GM18498 (cell line): ENCODE measurements around the gene CYP17A1.

Experiments used
- ATAC-seq: cut with Tn5 transposase; IDR thresholded peaks from one replicate; pipeline ENCODE4 v1.9.1; 2021; ENCODE audit warnings: mild to moderate bottlenecking, moderate library complexity; ENCODE audit not compliant: unreplicated experiment

Gene CYP17A1

DNA sequence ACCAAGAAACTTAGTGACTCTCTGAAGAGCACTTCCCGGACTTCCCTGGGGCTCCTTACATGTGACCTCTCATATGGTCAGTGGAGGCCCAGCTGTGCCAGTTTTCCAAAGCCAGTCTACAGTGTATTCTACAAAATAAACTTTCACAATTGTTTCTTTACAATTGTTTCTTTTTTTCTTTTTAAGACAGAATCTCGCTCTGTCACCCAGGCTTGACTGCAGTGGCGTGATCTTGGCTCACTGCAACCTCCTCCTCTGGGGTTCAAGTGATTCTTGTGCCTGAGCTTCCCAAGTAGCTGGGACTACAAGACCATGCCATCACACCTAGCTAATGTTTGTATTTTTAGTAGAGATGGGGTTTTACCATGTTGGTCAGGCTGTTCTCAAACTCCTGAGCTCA lies 25.9 kb downstream of the CYP17A1 start:
- no peak for ATAC-seq

GRCh38 chr10:102808380-102808779 lies 28.8 kb downstream of the CYP17A1 start:
- no peak for ATAC-seq

GRCh38 chr10:102804382-102805055 lies 32.7 kb downstream of the CYP17A1 start:
- no peak for ATAC-seq

GRCh38 chr10:102802920-102803534 lies 34.2 kb downstream of the CYP17A1 start:
- no peak for ATAC-seq

DNA sequence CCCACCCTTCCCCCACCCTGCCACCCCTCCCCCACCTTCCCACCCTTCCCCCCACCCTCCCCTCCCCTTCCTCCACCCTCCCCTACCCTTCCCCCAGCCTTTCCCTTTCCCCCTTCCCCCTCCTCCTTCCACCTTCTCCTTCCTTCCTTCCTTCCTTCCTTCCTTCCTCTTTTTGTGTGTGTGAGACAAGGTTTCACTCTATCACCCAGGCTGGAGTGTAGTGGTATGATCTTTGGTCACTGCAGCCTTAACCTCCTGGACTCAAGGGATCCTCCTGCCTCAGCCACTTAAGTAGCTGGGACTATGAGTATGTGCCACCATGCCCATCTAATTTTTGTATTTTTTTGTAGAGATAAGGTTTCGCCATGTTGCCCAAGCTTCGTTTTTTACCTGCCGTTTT lies 35.2 kb downstream of the CYP17A1 start:
- no peak for ATAC-seq

DNA sequence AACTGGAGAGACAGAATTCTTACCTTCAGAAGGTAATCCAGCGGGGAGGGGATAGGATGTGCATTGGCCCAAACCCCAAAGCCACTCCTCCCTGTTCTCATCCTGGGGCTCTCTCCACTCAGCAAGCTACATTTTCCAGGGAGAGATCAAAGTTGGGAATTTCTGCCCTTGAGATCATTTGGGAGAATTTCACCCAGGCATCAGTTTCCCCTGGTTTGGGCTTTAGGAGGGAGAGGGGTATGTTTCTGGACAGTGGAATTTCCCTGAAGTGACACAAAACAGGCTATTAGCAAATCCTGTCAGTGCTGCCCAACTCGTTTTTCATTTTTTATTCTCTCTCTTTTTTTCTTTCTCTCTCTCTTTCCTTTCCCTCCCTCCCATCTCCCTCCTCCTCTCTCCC lies 35.7 kb downstream of the CYP17A1 start:
- ATAC-seq: no peak

- no peak for ATAC-seq
Observed at GRCh38 chr10:102800611-102801335, 36.4 kb downstream of the CYP17A1 start.

DNA sequence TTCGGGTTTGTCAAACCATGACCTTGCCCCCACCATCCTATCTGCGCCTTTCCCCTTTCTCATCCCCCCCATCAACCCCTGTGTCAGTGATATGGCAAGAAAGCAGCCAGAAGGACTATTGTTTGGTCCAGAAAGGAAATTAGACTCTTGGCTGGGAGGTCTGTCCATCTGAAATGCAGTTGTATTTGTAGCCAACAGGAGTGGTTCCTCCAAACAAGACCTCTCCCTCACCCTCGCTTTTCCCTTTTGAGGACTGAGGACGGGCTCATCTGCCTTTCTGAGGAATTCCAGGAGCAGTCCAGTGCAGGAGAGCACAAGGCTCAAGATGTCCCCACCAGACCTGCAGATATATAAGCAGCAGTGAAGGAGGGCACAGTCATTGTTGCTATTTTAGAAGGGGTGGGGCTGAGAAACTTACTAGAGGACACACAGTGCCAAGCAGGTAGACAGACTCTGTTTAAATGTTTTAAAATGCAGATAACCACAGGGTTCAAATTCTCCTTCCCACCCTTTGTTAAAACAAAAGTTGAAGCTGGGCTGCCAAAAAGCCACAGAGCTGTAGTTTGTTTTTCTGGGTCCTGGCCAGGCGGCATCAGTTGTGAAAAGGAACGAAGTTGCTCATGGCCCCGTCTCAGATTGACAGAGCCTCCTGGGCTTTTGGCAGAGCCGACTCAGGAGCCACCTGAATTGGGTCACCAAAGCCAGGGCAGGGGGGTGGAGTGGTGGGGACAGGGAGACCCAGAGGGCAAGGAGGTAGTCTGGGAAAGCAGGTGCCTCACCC lies 37.3 kb downstream of the CYP17A1 start:
- ATAC-seq: no peak

GRCh38 chr10:102796407-102797176 lies 40.6 kb downstream of the CYP17A1 start:
- ATAC-seq: peak; percentile 99

- ATAC-seq: peak; percentile 39
Observed at GRCh38 chr10:102795453-102796406, 41.5 kb downstream of the CYP17A1 start.

DNA sequence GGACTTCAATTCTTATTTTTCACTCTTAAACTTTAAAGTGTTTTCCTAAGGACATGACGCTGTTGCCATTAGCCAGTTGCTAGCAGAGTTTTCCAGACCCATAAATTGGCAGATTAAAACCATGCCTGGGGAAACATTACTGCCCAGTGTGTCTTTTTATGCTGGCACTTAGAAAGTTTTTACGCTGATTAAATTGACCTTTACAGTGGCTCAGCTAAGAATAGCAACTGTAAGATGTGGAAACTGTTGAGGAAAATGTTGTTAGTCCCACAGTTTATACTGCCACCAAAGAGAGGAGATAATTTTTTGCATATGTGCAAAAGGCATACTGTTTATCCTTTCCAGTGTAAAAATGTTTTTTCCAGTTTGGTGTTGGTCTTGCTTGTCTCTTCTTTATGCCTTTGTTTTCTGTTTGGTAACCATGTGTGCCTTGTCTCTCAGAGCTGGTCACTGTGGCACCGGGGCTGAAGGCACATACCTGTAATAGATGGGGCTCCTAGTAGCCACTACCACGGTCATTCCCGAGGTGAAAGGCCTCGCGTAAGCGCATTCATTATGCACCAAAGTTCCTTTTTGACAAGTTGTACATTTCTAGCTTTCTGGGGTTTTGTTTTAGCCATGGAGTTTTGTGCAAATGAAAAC lies 45.3 kb downstream of the CYP17A1 start:
- no peak for ATAC-seq

GRCh38 chr10:102785818-102786217 lies 51.4 kb downstream of the CYP17A1 start:
- no peak for ATAC-seq

DNA sequence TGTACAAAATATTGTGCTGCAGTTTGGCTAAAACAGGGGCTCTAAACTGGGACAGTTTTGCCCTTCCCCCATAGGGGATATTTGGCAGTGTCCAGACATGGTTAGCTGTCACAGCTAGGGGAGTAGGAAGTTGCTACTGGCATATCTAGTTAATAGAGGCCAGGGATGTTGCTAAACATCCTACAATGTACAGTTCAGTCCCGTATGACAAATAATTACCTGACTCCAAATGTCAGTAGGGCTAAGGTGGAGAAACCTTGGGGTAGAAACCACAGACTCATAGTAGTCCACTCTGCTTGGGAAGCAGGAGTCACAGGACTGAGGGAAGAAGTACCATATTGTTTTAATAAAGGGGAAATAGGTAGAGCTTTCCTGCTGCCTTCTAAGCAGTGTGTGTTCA lies 53.6 kb downstream of the CYP17A1 start:
- ATAC-seq: no peak

DNA sequence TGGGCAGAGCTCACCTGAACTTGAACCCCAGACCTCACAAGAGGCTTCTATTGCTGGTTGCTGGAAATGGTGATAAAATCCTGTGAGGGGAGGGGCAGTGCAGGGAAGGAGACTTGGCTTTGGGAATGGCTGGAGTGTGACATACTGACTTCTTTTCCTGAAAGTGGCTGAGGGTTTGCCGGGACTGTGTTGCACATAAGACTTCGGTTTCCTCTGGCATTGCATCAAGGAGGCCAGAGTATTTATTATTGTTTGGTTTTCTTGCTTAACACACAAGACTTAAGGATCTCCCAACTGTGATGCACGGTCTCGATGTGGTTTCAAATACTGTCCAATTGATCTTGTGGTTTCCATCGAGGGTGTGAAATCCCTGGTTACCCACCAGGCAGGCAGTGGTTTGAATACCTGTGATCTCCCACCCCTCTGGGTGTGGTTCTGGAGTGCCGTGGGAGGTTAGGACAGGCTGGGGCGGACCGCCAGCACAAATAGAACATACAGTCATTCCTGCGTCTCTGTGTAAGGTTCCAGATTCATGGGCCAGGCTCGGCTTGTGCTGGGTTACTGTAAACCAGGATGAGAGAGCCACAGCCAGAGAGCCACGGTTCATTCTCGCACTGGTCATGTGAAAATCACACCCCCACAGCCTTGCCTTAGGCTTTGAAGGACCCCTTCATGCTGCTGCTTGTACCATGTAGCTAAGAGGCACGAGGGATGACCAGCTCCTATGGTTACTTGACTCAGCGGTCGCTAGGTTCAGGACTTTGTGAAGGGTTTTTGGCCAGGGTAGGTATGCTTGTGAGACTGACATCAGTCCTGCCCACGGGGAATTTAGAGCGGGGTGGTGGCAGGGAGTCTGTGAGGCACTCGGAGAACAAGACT lies 54.3 kb downstream of the CYP17A1 start:
- no peak for ATAC-seq

DNA sequence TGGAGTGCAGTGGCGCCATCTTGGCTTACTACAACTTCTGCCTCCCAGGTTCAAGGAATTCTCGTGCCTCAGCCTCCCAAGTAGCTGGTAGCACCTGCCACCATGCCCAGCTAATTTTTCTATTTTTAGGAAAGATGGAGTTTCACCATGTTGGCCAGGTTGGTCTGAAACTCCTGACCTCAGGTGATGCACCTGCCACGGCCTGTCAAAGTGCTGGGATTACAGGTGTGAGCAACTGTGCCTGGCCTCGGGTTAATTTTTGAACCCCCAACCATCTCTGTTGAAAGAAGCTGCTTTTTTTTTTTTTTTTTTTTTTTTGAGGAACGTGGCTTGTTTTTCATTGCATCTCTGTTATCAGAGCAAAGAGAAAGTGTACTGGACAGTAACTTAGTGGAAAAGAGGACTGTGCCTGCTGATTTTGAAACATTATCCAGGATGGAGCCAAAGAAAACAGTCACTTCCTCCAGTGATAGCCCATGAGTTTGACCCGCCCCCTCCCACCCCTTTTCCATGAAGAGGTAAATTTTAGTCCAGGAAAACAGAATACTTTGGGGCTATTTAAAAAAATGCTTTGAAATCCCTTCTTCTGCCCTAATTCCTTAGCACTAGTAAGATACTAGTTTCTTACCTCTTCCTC lies 55.2 kb downstream of the CYP17A1 start:
- ATAC-seq: no peak

GRCh38 chr10:102781090-102781920 lies 55.9 kb downstream of the CYP17A1 start:
- ATAC-seq: no peak
